SU-DHL-6 (cell line): ENCODE measurements around the gene CLMN.

Experiments
- H2AFZ ChIP-seq: fragments of 200-600 bp; sonication (generic); 2 replicates; pipeline ENCODE4 v1.6.1; 2014; ENCODE audit warnings: low read depth, mild to moderate bottlenecking, moderate library complexity, mixed read lengths, antibody characterized with exemption, low read length; ENCODE audit not compliant: severe bottlenecking
- H3F3A ChIP-seq: fragments of 200-600 bp; shearing (Covaris generic); 2 replicates; pipeline ENCODE4 v1.6.0; 2016; ENCODE audit warnings: antibody characterized with exemption, mild to moderate bottlenecking; ENCODE audit not compliant: insufficient read depth
- H3K27ac ChIP-seq: fragments of 200-600 bp; sonication (generic); 2 replicates; pipeline ENCODE4 v1.5.1; 2016; ENCODE audit warnings: low read depth, mild to moderate bottlenecking, low read length, moderate library complexity, mixed read lengths
- H3K27me3 ChIP-seq: fragments of 200-600 bp; sonication (generic), shearing (Covaris generic); 2 replicates; pipeline ENCODE4 v1.6.0; 2014; ENCODE audit warnings: mild to moderate bottlenecking, low read length
- H3K36me3 ChIP-seq: fragments of 200-600 bp; sonication (generic); 2 replicates; pipeline ENCODE4 v1.6.1; 2014; ENCODE audit warnings: mild to moderate bottlenecking, low read length, mixed read lengths
- H3K4me2 ChIP-seq: fragments of 300-600, 200-600 bp; shearing (Covaris generic), sonication (generic); 2 replicates; pipeline ENCODE4 v1.6.0; 2014; ENCODE audit warnings: low read length, low read depth, mild to moderate bottlenecking; ENCODE audit not compliant: poor library complexity, severe bottlenecking
- H3K4me3 ChIP-seq: fragments of 200-600 bp; sonication (generic); 2 replicates; pipeline ENCODE4 v1.5.1; 2014; ENCODE audit warnings: antibody characterized with exemption, low read length, mild to moderate bottlenecking, mixed read lengths; ENCODE audit not compliant: insufficient read depth, poor library complexity, severe bottlenecking
- H3K79me2 ChIP-seq: fragments of 200-600 bp; sonication (generic); 2 replicates; pipeline ENCODE4 v1.6.1; 2014; ENCODE audit warnings: mild to moderate bottlenecking, low read length, moderate library complexity; ENCODE audit not compliant: insufficient read depth
- H3K9ac ChIP-seq: fragments of 200-600 bp; sonication (generic); 2 replicates; pipeline ENCODE4 v1.7.0; 2014; ENCODE audit warnings: mild to moderate bottlenecking, low read length
- H3K9me2 ChIP-seq: fragments of 200-600 bp; sonication (generic); replicated peaks from 2 replicates; pipeline ENCODE4 v1.6.1; 2014; ENCODE audit warnings: low read length; ENCODE audit not compliant: insufficient read depth
- H3K9me3 ChIP-seq: fragments of 200-600 bp; sonication (generic); 2 replicates; pipeline ENCODE4 v1.6.1; 2014; ENCODE audit warnings: low read length, mixed read lengths; ENCODE audit not compliant: insufficient read depth
- H4K20me1 ChIP-seq: fragments of 200-600 bp; sonication (generic); 2 replicates; pipeline ENCODE4 v1.6.1; 2014; ENCODE audit warnings: low read depth, mild to moderate bottlenecking, antibody characterized with exemption, low read length, moderate library complexity, mixed read lengths
- EZH2phosphoT487 ChIP-seq: fragments of 200-600 bp; sonication (generic), shearing (Covaris generic); conservative IDR thresholded peaks from 2 replicates; pipeline ENCODE4 v1.6.1; 2018; ENCODE audit warnings: mild to moderate bottlenecking, antibody characterized with exemption, low read length, moderate library complexity, mixed read lengths
- TF ChIP-seq, protein P1 (sequence below): fragments of 200-600 bp; sonication (generic); IDR thresholded peaks from one replicate; pipeline ENCODE4 v1.5.1; 2017; ENCODE audit warnings: antibody characterized with exemption, mild to moderate bottlenecking, low read length, moderate library complexity; ENCODE audit not compliant: insufficient read depth, poor library complexity, severe bottlenecking

Gene CLMN

DNA sequence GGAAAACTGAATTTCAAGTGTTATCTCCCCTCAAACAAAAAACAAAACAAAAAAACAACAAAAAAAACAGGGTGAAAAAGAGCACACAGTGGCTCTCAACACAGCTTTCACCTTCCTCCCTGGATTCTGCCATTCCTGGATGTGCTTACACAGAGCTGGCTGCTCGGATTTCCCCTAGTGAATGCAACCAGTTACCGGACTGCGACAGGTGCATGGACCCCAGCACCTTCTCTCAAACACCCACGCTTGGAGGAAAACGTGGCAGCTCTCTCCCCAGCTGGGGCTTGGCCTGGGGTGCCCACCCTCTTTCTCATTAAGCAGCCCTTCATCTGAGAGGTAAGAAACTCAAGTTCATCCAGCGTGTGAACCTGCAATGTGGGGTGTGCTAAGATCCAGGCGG, 128.9 kb downstream of the CLMN start:
- Histone ChIP-seq H3K27ac (no peak overlapping the region), H3K9me2 (no peaks in the 10 kb centered on the region), H3F3A (no peaks in the 10 kb centered on the region), H3K9me3 (no peaks in the 10 kb centered on the region), H3K9ac (no peak overlapping the region), H3K79me2 (no peaks in the 10 kb centered on the region), H2AFZ (no peak overlapping the region), H3K27me3 (no peaks in the 10 kb centered on the region), H3K4me3 (no peak overlapping the region), H3K4me2 (no peak overlapping the region), H3K36me3 (no peaks in the 10 kb centered on the region), H4K20me1 (no peaks in the 10 kb centered on the region)
- TF ChIP-seq, protein P1, sequence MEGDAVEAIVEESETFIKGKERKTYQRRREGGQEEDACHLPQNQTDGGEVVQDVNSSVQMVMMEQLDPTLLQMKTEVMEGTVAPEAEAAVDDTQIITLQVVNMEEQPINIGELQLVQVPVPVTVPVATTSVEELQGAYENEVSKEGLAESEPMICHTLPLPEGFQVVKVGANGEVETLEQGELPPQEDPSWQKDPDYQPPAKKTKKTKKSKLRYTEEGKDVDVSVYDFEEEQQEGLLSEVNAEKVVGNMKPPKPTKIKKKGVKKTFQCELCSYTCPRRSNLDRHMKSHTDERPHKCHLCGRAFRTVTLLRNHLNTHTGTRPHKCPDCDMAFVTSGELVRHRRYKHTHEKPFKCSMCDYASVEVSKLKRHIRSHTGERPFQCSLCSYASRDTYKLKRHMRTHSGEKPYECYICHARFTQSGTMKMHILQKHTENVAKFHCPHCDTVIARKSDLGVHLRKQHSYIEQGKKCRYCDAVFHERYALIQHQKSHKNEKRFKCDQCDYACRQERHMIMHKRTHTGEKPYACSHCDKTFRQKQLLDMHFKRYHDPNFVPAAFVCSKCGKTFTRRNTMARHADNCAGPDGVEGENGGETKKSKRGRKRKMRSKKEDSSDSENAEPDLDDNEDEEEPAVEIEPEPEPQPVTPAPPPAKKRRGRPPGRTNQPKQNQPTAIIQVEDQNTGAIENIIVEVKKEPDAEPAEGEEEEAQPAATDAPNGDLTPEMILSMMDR = no peak
- TF ChIP-seq EZH2phosphoT487 = no peak

- H3K9me3 ChIP-seq = no peaks in the 10 kb centered on the region
- no peak overlapping the region for H3K27ac ChIP-seq
- H4K20me1 ChIP-seq = no peaks in the 10 kb centered on the region
- H3K9me2 ChIP-seq = no peaks in the 10 kb centered on the region
- no peak overlapping the region for H3K9ac ChIP-seq
- no peak overlapping the region for H3K4me3 ChIP-seq
- no peak overlapping the region for H2AFZ ChIP-seq
- no peak for TF ChIP-seq EZH2phosphoT487
- TF ChIP-seq, protein P1 = no peak
- H3F3A ChIP-seq = no peaks in the 10 kb centered on the region
- no peaks in the 10 kb centered on the region for H3K79me2 ChIP-seq
- no peaks in the 10 kb centered on the region for H3K36me3 ChIP-seq
- no peak overlapping the region for H3K4me2 ChIP-seq
- H3K27me3 ChIP-seq = no peaks in the 10 kb centered on the region
Measured at GRCh38 chr14:95190346-95190840, 129.3 kb downstream of the CLMN start.

GRCh38 chr14:95189367-95190132, 130.2 kb downstream of the CLMN start:
- H3K36me3 ChIP-seq = no peaks in the 10 kb centered on the region
- no peaks in the 10 kb centered on the region for H3K27me3 ChIP-seq
- TF ChIP-seq, protein P1 = no peak
- no peak for TF ChIP-seq EZH2phosphoT487
- H3K9ac ChIP-seq = no peak overlapping the region
- no peaks in the 10 kb centered on the region for H4K20me1 ChIP-seq
- no peaks in the 10 kb centered on the region for H3K9me3 ChIP-seq
- H3K27ac ChIP-seq = no peak overlapping the region
- no peaks in the 10 kb centered on the region for H3K9me2 ChIP-seq
- H3F3A ChIP-seq = no peaks in the 10 kb centered on the region
- no peak overlapping the region for H3K4me3 ChIP-seq
- H3K79me2 ChIP-seq = no peaks in the 10 kb centered on the region
- H3K4me2 ChIP-seq = no peak overlapping the region
- no peak overlapping the region for H2AFZ ChIP-seq
